H9 (cell line): ENCODE results near the gene PEX5L. TPM values are rescaled to one million over a fixed set of nuclear protein-coding genes. Genes with fewer than 3 reads are reported as not detected.

ENCODE experiments used
- DNase-seq: peaks from one replicate; pipeline ENCODE4 v3.0.0-alpha.2; 2017
- H2AFZ ChIP-seq: one replicate; pipeline ENCODE4 v1.6.1; 2013; ENCODE audit warnings: mild to moderate bottlenecking, low read length, control low read depth, moderate library complexity
- H2AK5ac ChIP-seq: 2 replicates; pipeline ENCODE4 v1.6.1; 2013; ENCODE audit warnings: low read length, control low read depth, mixed read lengths; ENCODE audit not compliant: insufficient read length
- H2BK120ac ChIP-seq: one replicate; pipeline ENCODE4 v1.6.1; 2013; ENCODE audit warnings: low read depth, mild to moderate bottlenecking, low read length, control low read depth, inconsistent platforms; ENCODE audit not compliant: poor library complexity, severe bottlenecking
- H2BK12ac ChIP-seq: 2 replicates; pipeline ENCODE4 v1.6.1; 2013; ENCODE audit warnings: low read length, control low read depth, mixed read lengths, low read depth; ENCODE audit not compliant: insufficient read length
- H2BK15ac ChIP-seq: 2 replicates; pipeline ENCODE4 v1.6.1; 2013; ENCODE audit warnings: low read depth, low read length, control low read depth
- H2BK20ac ChIP-seq: one replicate; pipeline ENCODE4 v1.6.1; 2013; ENCODE audit warnings: low read depth, mild to moderate bottlenecking, low read length, control low read depth, inconsistent platforms; ENCODE audit not compliant: poor library complexity, severe bottlenecking
- H2BK5ac ChIP-seq: 2 replicates; pipeline ENCODE4 v1.6.1; 2013; ENCODE audit warnings: low read length, control low read depth, mixed read lengths; ENCODE audit not compliant: insufficient read length
- H3K14ac ChIP-seq: 2 replicates; pipeline ENCODE4 v1.6.1; 2013; ENCODE audit warnings: low read length, control low read depth; ENCODE audit not compliant: insufficient read depth
- H3K18ac ChIP-seq: 2 replicates; pipeline ENCODE4 v1.6.1; 2013; ENCODE audit warnings: low read depth, mild to moderate bottlenecking, mixed read lengths, low read length, control low read depth; ENCODE audit not compliant: insufficient read length
- H3K23ac ChIP-seq: 2 replicates; pipeline ENCODE4 v1.6.1; 2013; ENCODE audit warnings: low read length, control low read depth, mixed read lengths, low read depth; ENCODE audit not compliant: insufficient read length
- H3K23me2 ChIP-seq: 2 replicates; pipeline ENCODE4 v1.6.1; 2013; ENCODE audit warnings: low read depth, mild to moderate bottlenecking, mixed read lengths, low read length, control low read depth; ENCODE audit not compliant: insufficient read length, poor library complexity, severe bottlenecking
- H3K27ac ChIP-seq: 2 replicates; pipeline ENCODE4 v1.5.1; 2013; ENCODE audit warnings: low read length, control low read depth, mixed read lengths, low read depth; ENCODE audit not compliant: insufficient read length
- H3K27me3 ChIP-seq: 2 replicates; pipeline ENCODE4 v1.6.1; 2013; ENCODE audit warnings: low read length, control low read depth, inconsistent platforms; ENCODE audit not compliant: insufficient read depth
- H3K4ac ChIP-seq: 2 replicates; pipeline ENCODE4 v1.6.1; 2013; ENCODE audit warnings: low read depth, mild to moderate bottlenecking, control low read depth, inconsistent platforms, low read length, moderate library complexity
- H3K4me1 ChIP-seq: 2 replicates; pipeline ENCODE4 v1.6.1; 2013; ENCODE audit warnings: low read length, control low read depth, inconsistent platforms; ENCODE audit not compliant: insufficient read depth
- H3K4me2 ChIP-seq: 2 replicates; pipeline ENCODE4 v1.6.1; 2013; ENCODE audit warnings: low read length, control low read depth, mixed read lengths; ENCODE audit not compliant: insufficient read length, insufficient read depth
- H3K56ac ChIP-seq: 2 replicates; pipeline ENCODE4 v1.6.1; 2013; ENCODE audit warnings: low read depth, mild to moderate bottlenecking, mixed read lengths, low read length, control low read depth; ENCODE audit not compliant: insufficient read length
- H3K79me1 ChIP-seq: 2 replicates; pipeline ENCODE4 v1.6.1; 2013; ENCODE audit warnings: low read depth, mild to moderate bottlenecking, moderate library complexity, low read length, control low read depth, inconsistent platforms; ENCODE audit not compliant: insufficient read depth, poor library complexity, severe bottlenecking
- H3K79me2 ChIP-seq: 2 replicates; pipeline ENCODE4 v1.6.1; 2013; ENCODE audit warnings: low read length, control low read depth, inconsistent platforms; ENCODE audit not compliant: insufficient read depth
- H3K9ac ChIP-seq: 2 replicates; pipeline ENCODE4 v1.6.1; 2013; ENCODE audit warnings: low read length, control low read depth, mixed read lengths; ENCODE audit not compliant: insufficient read length; ENCODE audit errors: extremely low read depth
- H3K9me3 ChIP-seq: one replicate; pipeline ENCODE4 v1.6.1; 2013; ENCODE audit warnings: low read depth, low read length, inconsistent platforms; ENCODE audit not compliant: control insufficient read depth
- H3T11ph ChIP-seq: one replicate; pipeline ENCODE4 v1.6.1; 2013; ENCODE audit warnings: mild to moderate bottlenecking, low read length, control low read depth, inconsistent platforms
- H4K20me1 ChIP-seq: one replicate; pipeline ENCODE4 v1.6.1; 2013; ENCODE audit not compliant: control insufficient read depth, insufficient read length, insufficient read depth
- H4K5ac ChIP-seq: 2 replicates; pipeline ENCODE4 v1.6.1; 2013; ENCODE audit warnings: low read depth, mild to moderate bottlenecking, mixed read lengths, low read length, control low read depth; ENCODE audit not compliant: insufficient read length
- H4K8ac ChIP-seq: replicated peaks from 2 replicates; pipeline ENCODE4 v1.6.1; 2013; ENCODE audit warnings: low read length, control low read depth, mixed read lengths, low read depth; ENCODE audit not compliant: insufficient read length
- H4K91ac ChIP-seq: 2 replicates; pipeline ENCODE4 v1.6.1; 2013; ENCODE audit warnings: low read depth, mild to moderate bottlenecking, moderate library complexity, mixed read lengths, low read length, control low read depth; ENCODE audit not compliant: insufficient read length
- H3K27ac Mint-ChIP-seq, 3 experiments: 2 replicates in 2 of 3; 3 replicates in 1 of 3; pipeline ENCODE4 v1.8.0; 2020 to 2021; ENCODE audit warnings: mixed read lengths in 3 of 3, mild to moderate bottlenecking in 1 of 3, moderate library complexity in 1 of 3
- H3K27me3 Mint-ChIP-seq: 2 replicates; pipeline ENCODE4 v1.8.0; 2021; ENCODE audit warnings: low read depth, mild to moderate bottlenecking, moderate library complexity, mixed read lengths
- H3K36me3 Mint-ChIP-seq, 3 experiments: 2 replicates in 2 of 3; 3 replicates in 1 of 3; pipeline ENCODE4 v1.8.0; 2020 to 2021; ENCODE audit warnings: low read depth in 3 of 3, mixed read lengths in 3 of 3; ENCODE audit not compliant: insufficient read depth in 1 of 3
- H3K4me1 Mint-ChIP-seq, 2 experiments: 2 replicates each; pipeline ENCODE4 v1.8.0; 2020; ENCODE audit warnings: mixed read lengths in 2 of 2
- H3K4me3 Mint-ChIP-seq, 2 experiments: 2 replicates in 1 of 2; 3 replicates in 1 of 2; pipeline ENCODE4 v1.8.0; 2020 to 2021; ENCODE audit warnings: mild to moderate bottlenecking in 2 of 2, mixed read lengths in 2 of 2, moderate library complexity in 1 of 2
- H3K9me3 Mint-ChIP-seq, 2 experiments: 2 replicates in 1 of 2; 3 replicates in 1 of 2; pipeline ENCODE4 v1.8.0; 2020; ENCODE audit warnings: mild to moderate bottlenecking in 2 of 2, mixed read lengths in 2 of 2, moderate library complexity in 1 of 2
- CTCF ChIP-seq: fragments of 200-600 bp; sonication (generic); conservative IDR thresholded peaks from 3 replicates; pipeline ENCODE4 v1.8.0; 2021; ENCODE audit warnings: antibody characterized with exemption, mild to moderate bottlenecking
- WGBS: extraction: QIAGEN DNeasy Blood & Tissue Kit; methylation state at CpG from one replicate; pipeline ENCODE4 v1.1.7; 2013; ENCODE audit warnings: missing lambda C conversion rate, low lambda C conversion rate, mixed read lengths; ENCODE audit not compliant: insufficient read length; ENCODE audit errors: extremely low coverage; 5-methylcytosine and 5-hydroxymethylcytosine counted together
- total RNA-seq: library from RNA; stranded (reverse); gene quantifications from 2 replicates; pipeline ENCODE4 v1.2.1, GENCODE V29; 2021

The PEX5L gene
- total RNA-seq, 1 experiment from 2014 or later = 0.85 TPM

- Histone ChIP-seq H3K23me2 (no peaks in the 10 kb centered on the region), H3K79me2 (no peaks in the 10 kb centered on the region), H3K79me1 (no peaks in the 10 kb centered on the region), H2BK20ac (no peak overlapping the region), H2BK15ac (no peak overlapping the region), H2BK120ac (no peak overlapping the region), H3K4ac (no peak overlapping the region), H3K27me3 (no peaks in the 10 kb centered on the region), H2AFZ (no peak overlapping the region), H4K5ac (no peak overlapping the region), H3K27ac (no peak overlapping the region), H3K9me3 (no peaks in the 10 kb centered on the region), H3K23ac (no peak overlapping the region), H4K20me1 (no peaks in the 10 kb centered on the region), H3K4me2 (no peak overlapping the region), H3K18ac (no peak overlapping the region), H4K8ac (no peak overlapping the region), H3K56ac (no peak overlapping the region), H4K91ac (no peak overlapping the region), H3K4me1 (no peaks in the 10 kb centered on the region), H2AK5ac (no peak overlapping the region), H2BK12ac (no peak overlapping the region), H3K14ac (no peak overlapping the region), H3T11ph (no peak overlapping the region), H3K9ac (no peak overlapping the region), H2BK5ac (no peak overlapping the region)
- no CpG with 5 or more reads among the region's 5 CpGs for WGBS
- H3K27ac Mint-ChIP-seq = peak overlapping the region in 1 of 3 experiments; percentile 4; a peak in 1 of 7 replicates
- H3K27me3 Mint-ChIP-seq = no peaks in the 10 kb centered on the region
- DNase-seq = no peak
- no peak for TF ChIP-seq CTCF
- peaks cover 0 to 2% of the 10 kb centered on the region in 2 experiments; a peak in 2 of 5 replicates for H3K9me3 Mint-ChIP-seq
- no peak overlapping the region for H3K4me3 Mint-ChIP-seq
- H3K4me1 Mint-ChIP-seq = peaks cover 20 to 23% of the 10 kb centered on the region in 2 experiments
- no peaks in the 10 kb centered on the region; a peak in 1 of 7 replicates for H3K36me3 Mint-ChIP-seq
Observed at GRCh38 chr3:179868715-179869114, 168.0 kb downstream of the PEX5L start.
